Right lobe of liver (tissue), 4 donors: ENCODE results near the gene ZMYND8.

ENCODE experiments used
- POLR2A ChIP-seq: fragments of 450-650 bp; IDR thresholded peaks from one replicate; pipeline ENCODE4 v1.6.1; 2017; ENCODE audit warnings: antibody characterized with exemption, mild to moderate bottlenecking
- TF ChIP-seq, protein P1 (sequence below), 4 donors: fragments of 200-600 bp in 3 of 4; fragments of 450-650 bp in 1 of 4; IDR thresholded peaks; one replicate each; pipeline versions ENCODE4 v1.5.1 to v1.8.0; 2016 to 2022; ENCODE audit warnings: antibody characterized with exemption in 4 of 4, mild to moderate bottlenecking in 2 of 4
- donor health status: DM: no; HTN: no; CAD: no.
- donor health status: DM: no; HTN: no; CAD: no.
- donor health status: DM: no; HTN: yes; CAD: no.

DNA sequence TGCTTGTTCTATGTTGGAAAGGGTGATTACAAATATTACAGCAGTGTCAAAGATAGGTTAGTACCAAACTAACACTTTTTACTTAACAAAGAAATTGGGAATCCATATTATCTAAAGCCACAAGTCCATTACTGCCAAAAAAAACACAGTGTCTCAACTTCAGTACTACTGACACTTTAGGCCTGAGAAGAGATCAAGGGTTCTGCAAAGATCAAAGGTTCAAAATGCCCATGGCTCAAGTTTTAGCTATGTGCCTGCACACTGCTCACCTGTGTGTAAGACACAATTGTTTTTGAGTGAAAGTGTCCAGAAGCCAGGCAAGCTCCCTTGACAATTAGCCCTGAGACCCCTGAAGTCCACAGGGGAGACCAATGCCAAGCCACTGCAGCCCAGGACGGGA lies 132.6 kb downstream of the ZMYND8 start:
- TF ChIP-seq, protein P1, sequence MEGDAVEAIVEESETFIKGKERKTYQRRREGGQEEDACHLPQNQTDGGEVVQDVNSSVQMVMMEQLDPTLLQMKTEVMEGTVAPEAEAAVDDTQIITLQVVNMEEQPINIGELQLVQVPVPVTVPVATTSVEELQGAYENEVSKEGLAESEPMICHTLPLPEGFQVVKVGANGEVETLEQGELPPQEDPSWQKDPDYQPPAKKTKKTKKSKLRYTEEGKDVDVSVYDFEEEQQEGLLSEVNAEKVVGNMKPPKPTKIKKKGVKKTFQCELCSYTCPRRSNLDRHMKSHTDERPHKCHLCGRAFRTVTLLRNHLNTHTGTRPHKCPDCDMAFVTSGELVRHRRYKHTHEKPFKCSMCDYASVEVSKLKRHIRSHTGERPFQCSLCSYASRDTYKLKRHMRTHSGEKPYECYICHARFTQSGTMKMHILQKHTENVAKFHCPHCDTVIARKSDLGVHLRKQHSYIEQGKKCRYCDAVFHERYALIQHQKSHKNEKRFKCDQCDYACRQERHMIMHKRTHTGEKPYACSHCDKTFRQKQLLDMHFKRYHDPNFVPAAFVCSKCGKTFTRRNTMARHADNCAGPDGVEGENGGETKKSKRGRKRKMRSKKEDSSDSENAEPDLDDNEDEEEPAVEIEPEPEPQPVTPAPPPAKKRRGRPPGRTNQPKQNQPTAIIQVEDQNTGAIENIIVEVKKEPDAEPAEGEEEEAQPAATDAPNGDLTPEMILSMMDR (IDR thresholded peaks at IDR 0.05): no peak
- no peak for TF ChIP-seq POLR2A
